Measurements from ENCODE around the gene ELMOD1.

Gene ELMOD1

DNA sequence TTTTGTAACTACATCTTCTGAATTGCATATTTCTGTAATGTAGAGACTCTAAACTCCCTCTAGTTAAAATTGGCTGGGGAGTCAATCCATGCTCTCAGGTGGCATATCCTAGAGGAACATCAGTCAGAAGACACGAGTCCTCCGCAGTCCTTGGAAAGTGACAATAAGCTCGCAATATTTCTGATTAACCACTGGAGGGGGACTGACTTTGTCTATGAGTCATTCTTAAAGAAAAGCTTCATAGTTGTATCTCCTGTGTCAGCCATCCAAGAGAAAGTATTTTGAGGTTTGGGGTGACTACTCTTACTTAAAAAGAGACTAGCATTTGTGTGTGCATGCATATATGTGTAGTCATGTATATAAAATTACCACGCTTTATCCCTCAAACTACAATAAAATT lies 60.7 kb downstream of the ELMOD1 start:
- no peak for DNase-seq

- no peak for DNase-seq
These were observed 62.1 kb downstream of the ELMOD1 start for GRCh38 chr11:107653076-107653475.

GRCh38 chr11:107655602-107656001 lies 64.7 kb downstream of the ELMOD1 start:
- DNase-seq = no peak

DNA sequence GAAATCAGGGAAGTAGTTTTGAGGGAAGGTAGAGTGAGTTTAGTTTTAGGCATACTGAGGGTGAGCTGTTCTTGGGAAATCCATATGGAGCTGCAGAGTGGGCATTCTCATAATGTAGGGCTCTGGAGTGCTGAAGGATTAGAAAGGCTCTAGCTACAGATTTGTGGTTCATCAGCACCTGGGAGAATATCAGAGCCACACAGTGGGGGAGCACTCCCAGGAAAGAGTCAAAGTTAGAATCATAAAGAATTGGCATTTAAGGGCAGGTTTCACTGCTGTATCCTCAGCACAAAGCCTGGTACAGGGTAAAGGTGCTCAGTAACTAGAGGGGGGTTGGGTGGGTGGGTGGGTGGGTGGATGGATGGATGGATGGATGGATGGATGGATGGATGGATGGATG lies 68.4 kb downstream of the ELMOD1 start:
- no peak for DNase-seq

DNA sequence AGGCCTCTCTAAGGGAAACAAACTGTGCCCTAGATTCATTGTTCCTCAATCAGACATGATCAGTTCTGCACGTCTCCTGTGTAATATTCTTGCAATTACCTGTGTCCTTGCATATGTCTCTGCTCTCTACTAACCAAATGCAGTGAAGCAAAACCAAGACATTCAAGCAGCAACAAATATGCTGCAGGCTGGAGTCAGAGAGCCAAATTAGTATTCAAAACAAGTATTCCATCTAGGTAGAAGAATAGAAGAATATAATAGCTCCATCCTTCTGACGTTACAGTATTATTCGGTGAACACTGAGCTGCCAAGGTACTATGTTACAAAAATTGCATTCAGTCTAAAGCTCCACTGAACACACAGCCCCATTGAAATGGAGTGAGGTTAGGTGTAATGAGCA lies 69.1 kb downstream of the ELMOD1 start:
- DNase-seq = no peak

- DNase-seq = no peak
These were observed 70.7 kb downstream of the ELMOD1 start for GRCh38 chr11:107661656-107662055.

DNA sequence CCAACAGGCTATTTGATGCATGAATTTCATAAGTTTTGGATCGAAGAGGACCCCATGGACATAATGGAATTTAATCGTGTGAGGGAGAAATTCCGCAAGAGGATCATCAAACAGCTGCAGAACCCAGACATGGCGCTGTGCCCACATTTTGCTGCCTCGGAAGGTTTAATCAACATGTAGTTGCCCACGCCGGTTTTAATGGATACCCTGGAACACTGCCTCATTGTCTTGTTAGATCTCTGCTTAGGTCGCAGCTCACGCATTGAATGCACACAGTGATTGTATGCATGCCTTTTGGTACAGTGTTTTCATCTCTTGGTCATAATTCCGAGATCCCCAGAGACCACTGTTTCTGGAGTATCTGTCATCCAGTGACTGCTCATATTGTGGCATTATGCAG lies 74.1 kb downstream of the ELMOD1 start:
- no peak for DNase-seq

DNA sequence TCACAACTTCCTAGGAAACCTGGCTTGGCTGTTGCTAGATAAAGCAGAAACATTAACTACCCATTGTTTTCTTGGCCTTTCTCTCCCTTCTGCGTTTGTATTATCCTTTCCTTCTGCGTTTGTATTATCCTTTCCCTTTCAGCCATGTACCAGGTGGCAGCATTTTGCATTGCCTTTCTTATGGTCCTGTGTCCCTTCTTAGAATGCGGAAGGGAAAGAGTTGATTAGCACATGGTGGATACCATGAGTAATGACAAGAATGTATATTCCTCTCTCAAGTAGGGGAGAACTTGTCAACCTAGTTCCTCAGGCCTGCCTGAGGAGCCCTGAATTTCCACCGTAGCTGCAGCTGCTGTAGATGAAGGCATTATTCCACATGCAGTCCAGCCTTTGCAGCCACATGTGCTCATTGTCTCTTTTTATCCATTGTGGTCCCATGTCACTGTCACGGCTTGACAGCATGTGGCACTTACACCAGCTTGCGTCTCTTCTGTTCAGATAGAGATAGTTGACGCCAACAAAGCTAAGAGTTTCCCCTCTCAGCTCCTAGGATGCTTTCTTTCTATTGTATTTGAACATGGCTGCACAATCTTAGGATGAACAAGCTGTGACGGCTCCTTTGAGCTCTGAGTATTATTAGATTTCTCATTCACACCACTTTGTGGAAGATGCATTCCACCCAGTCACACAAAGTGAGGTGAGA lies 76.1 kb downstream of the ELMOD1 start:
- no peak for DNase-seq

DNA sequence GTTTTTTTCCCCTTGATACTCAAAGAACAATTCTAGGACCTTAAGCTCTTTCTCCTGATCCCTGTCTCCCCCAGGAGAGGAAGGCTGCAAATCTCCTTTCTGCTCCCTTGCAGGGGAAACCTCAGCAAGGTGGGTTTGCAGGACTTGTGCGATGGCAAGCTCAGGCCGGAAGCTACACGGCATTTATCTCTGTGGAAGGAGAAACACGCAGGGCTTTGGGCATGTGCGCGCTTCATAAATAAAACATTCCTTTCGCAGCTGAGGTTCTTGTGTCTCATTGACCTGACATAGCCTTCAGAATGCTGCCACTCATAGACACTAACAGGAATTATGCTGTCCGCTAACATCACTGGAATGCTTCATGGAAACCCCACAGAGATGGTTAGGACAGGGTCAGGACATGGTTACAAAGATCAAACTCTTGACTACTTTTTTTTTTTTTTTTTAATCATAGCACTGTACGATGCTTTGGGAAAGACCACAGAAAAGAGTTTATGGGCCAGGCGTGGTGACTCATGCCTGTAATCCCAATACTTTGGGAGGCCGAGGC lies 78.3 kb downstream of the ELMOD1 start:
- DNase-seq = no peak

- no peak for DNase-seq
These were observed 79.1 kb downstream of the ELMOD1 start for GRCh38 chr11:107669893-107670601.

DNA sequence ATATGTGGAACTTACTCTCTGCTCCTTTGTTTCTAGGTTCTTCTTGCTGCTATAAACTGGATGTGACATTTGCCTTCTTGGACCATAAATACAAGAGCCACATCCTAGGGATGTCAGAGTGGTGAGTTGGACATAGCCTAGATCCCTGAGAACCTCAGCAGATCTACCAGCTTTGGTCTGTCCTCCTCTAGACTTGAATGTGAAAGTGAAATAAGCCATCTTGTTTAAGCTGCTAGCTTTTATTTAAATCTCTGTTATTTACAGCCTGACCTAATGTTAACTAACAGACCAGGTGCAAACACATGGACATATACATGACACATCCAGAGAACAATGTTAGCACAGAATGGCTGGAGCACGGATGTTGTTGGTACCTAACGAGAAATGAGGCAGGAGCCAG lies 85.0 kb downstream of the ELMOD1 start:
- no peak for DNase-seq

DNA sequence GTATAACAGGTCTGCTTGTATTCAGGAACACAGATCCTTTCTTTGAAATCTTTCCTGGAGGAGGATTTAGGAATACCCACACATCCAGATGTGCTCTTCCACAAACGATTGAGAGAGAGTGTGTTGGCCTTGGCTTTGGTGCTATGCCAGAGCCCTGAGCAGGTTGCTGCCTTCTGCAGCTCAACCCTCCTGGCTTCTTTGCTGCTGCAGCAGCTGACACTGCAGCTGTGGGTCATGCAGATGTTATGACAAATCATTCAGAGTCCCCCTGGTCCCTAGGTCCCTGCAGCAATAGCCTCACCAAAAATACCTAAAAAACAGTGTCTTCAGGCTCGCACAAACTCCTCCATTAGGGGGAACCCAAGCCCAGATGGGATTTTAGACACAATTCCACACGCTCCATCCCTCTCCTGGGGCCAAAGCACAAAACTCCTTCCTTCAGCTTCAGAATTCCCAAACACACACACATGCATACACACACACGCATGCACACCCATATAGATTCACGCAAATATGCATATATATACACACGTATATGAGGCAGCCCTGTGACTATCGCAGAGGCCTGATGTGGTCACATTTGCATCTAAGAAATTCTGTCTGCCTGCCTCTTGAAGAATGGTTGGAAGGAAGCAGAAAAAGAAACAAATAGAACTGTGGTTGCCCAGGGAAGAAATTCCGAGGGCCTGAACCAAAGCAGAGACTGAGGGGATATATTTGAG lies 85.5 kb downstream of the ELMOD1 start:
- DNase-seq = no peak

- no peak for DNase-seq
These were observed 87.1 kb downstream of the ELMOD1 start for GRCh38 chr11:107677924-107678631.

DNA sequence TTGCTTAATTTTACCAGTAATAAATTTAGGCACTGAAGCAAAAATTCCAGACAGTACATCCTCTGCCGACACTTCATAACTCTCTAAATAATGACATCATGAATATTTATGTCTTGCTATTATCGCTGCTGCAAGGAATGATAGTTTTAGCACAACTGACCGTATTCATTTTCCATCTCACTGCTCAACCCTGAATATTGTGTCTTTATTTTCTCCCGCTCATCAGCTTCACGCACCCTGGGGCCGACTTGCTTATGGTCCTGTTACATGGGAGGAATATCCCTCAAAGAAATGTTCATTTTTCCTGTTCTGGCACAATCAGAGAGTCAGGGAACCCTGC lies 87.7 kb downstream of the ELMOD1 start:
- no peak for DNase-seq

GRCh38 chr11:107679255-107680024 lies 88.5 kb downstream of the ELMOD1 start:
- DNase-seq = no peak

DNA sequence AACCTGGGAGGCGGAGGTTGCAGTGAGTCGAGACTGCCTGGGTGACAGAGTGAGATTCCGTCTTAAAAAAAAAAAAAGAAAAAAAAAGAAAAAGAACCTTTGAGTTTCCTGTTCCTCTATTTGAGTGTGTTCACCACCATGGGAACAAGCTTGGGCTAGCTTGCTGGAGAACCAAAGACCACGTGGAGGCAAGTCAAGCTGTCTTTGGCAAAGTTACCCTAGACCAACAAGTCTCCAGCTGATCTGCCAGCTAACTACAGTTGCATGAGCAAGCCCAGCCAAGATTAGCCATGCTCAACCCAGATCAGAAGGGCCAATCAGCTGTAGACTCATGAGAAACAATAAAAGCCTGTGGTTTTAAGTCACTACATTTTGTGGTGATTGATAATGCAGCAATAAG lies 91.2 kb downstream of the ELMOD1 start:
- no peak for DNase-seq

GRCh38 chr11:107682572-107682971 lies 91.6 kb downstream of the ELMOD1 start:
- no peak for DNase-seq

- DNase-seq = no peak
These were observed 92.1 kb downstream of the ELMOD1 start for GRCh38 chr11:107683061-107683460.

- DNase-seq = no peak
These were observed 92.9 kb downstream of the ELMOD1 start for GRCh38 chr11:107683807-107684206.

- no peak for DNase-seq
These were observed 97.5 kb downstream of the ELMOD1 start for GRCh38 chr11:107688322-107688918.

- no peak for DNase-seq
These were observed 98.6 kb downstream of the ELMOD1 start for GRCh38 chr11:107689317-107690202.
